CD1c-positive myeloid dendritic cell (primary cell): Measurements from ENCODE around the gene GUCA2A.

Experiments
- DNase-seq: peaks from one replicate; pipeline ENCODE4 v3.0.0-alpha.2; 2016; ENCODE audit errors: extremely low spot score

GUCA2A gene

GRCh38 chr1:42176902-42177519 is 12.5 kb upstream of the GUCA2A start:
- peak; percentile 11 for DNase-seq

GRCh38 chr1:42175314-42176054 is 10.9 kb upstream of the GUCA2A start:
- no peak for DNase-seq

- no peak for DNase-seq
Measured at GRCh38 chr1:42173961-42174735, 9.6 kb upstream of the GUCA2A start.

DNA sequence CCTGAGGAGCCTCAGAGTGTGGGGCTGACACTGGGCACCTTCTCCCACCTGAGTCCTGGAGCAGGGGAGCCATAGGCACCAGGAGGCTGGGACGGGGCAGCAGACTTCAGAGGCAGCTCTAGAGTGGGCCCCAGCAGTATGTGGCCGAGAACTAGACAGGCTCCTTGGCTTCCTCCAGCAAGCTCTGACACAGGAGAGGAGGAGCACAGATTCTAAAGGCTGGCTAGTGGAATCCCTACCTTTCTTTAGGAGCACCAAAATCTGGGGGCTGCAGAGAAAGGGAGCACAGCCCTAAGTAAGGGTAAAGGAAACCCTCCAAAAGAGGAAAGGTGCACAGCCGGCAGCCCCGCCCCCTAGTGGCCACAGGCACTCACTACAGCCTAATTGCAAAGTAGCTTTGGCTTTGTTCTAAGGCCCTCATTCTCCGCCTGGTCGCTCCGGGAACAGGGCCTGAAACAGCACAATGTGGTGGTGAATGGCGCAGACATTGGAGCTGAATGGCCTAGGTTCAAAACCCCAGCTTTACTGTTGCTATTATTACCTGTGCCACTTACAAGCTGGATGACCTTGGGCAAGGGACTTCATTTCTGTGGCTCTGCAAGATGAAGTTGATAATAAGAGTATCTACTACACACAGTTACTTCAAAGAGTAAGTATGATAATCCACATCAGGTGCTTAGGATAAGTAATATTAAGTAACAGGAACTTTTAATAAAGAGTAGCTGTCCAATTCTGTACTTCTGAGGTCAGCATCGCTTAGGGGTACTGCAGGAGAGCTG is 8.8 kb upstream of the GUCA2A start:
- peak; percentile 64 for DNase-seq

DNA sequence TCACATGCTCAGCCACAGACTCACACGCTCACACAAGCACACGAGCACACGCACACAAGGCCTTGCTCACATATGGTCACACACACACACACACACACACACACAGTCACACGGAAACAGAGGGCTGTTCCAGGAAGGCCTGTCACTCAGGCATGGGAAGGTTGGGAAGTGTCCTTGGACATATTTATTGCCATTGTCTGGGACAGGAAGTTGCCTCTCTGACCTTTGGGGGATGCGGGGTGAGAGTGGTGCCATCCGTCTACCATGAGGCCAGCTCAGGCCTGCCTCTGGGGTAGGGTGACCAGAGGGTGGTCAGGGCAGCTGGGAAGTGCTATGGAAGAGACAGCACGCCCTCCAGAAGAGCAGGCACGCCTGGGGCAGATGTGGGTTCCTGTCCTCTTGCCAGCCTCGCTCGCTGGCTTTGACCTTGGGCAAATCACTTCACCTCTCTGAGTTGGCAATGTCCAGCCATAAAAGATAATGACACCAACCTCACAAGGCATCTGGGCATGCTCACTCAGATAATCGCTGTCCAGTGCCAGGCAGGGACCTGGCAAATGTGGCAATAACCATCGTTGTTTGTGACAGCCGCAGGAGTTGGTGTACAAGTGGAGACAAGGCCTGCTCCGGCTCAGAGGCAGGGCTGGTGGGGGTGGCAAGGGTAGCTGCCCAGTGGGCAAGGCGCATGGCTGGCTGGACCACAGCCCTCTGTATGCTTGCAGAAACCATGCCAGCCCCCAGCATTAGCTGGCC is 8.0 kb upstream of the GUCA2A start:
- DNase-seq = no peak

- no peak for DNase-seq
Measured at GRCh38 chr1:42171679-42172266, 7.2 kb upstream of the GUCA2A start.

DNA sequence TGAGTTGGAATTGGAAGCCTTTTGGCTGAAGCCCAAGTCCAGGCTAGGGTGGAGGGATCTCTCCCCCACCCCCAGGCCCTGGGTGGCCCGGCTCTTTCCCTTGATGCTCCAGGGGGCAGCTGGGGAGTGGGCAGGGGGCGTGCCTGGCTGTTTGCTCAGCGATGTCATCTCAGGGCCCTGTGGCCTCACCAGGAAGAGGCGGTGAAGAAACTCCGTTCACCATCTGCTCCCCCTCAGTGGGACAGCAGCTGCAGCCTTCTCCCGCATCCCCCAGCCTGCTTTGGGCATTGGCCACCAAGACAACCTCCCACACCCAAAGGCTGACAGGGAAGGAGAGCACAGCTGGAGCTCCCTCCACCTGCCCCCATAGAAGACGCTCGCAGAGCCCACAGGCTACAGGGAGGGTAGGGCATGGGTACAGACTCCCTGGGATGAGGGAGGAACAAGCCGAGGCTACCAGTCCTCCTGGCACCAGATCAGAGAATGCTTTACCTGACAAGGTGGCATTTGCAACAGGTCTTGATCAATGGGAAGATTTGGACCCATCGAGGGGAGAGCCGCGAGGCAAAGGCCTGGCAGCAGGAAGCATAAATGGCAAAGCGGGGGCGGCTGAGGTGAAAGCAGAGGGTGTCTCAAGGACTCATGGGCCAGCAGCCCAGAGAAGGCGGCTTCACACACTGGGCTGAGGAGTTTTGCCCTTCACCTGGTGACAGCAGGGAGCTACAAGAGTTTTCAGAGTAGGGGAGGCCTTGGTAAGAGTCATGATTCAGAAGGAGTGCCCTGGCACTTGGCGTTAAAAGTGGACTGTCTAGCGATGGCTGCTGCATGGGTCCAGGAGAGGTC is 6.5 kb upstream of the GUCA2A start:
- DNase-seq = no peak

- DNase-seq = no peak
Measured at GRCh38 chr1:42168763-42169162, 4.2 kb upstream of the GUCA2A start.

- peak; percentile 61 for DNase-seq
Measured at GRCh38 chr1:42168391-42168670, 3.8 kb upstream of the GUCA2A start.

DNA sequence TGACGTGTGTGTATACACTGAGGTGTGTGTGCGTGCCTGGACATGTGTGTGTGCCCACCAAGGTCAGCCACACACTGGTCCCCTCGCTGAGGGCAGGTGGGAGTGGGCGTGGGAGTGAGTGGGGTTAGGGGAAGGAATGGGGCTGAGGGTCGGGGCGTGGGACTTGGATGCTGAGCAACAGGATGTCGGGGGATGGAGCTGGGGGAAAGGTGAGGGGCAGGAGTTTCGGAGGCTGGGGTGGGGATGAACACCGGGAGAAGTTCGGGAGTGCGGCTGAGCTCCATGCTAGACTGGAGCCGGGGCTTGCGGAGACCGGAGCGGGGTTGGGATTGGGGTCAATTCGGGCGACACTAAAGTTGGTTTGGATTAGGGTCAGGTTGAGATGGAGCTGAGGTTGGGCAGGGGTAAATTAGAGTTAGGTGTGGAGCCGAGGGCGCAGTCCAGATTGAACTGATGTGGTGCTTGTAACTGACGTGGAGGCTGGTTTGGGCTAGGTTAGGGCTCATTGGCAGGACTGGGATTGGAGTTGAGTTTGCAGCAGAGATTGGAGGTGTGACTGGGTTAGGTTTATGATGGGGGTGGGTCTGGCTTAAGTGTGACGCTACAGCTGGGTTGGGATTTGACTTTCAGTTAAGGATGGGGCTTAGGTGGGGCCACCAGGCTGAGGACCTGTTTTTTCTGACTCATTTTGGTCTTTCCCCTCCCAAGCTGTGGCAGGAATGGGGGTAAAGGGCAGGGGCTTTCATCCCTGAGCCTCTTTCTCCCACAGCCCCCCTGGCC is 3.3 kb upstream of the GUCA2A start:
- DNase-seq = no peak

DNA sequence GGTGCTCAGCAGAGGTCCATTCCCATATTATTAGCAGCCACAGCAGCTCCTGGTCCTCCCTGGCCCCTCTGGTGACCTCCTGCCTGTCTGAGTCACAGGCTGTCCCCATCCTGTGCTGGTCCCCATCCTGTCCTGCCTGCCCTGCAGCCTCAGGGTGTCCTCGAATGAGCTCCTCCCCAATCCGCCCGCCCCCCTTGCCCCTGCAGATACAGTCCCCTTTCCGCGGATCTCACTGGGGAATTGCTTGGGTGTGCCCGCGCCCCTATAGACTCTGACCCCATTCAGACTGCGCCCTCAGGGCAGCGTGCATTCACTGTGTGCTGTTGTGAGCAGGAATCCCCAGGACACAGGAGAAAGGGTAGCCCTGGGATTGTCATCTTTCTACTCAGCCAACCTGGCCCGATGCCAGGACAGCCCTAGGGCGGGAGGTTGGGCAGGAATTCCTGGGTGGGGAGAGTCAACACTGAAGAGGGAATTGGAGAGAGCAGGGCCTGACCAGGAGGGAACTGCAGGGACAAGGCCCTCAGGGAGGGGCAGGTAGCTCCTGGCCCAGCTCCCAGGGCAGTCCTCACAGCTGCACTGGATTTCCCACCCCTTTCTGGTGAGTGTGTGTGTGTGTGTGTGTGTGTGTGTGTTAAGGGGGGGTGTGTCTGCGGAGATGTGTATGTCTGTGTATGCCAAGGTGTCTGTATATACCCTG is 1.1 kb upstream of the GUCA2A start:
- no peak for DNase-seq

DNA sequence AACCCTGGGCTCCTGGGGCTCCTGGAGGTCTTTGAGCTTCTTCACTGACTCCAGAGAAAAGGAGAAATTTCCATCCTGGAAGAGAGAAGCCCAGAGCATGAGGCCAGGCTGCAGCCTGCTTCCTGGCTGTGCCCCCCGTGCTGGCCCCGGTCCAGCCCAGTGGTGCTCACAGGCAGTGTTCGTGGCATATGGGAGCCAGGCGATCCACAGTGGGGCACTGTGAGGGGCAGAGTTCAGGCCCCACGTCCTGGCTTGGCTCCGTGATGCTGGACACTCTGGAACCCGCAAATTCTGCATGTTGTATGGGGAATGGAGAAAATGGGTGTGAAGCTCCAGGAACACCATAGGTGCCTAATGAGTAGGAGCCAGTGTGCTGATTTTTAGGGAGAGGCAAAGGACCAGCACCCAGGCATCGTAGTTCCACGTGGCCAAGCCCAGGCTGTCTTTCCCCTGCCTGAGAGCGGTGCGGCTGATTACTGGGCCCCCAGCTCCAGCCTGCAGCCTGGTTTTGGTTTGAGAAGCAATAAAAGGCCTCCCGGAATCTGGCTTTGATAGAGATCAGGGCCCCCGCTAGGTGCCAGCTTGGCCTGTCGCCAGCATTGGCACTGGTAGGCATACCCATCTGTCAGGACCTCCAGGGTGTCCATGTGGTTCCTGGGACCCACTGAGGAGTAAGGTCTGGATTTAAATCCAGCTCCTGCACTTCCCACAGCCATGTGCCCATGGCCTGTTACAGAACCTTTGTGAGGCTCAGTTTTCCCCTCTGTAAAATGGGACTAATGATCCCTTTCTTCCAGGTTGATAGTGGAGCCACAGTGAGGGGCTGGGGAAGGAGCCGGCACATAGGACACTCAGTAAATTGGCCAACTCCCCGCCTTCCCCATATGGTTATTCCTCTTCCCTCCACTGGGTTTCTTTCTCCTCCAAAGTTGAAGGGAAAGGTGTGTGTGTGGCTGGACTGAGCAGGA is 725 bp downstream of the GUCA2A start:
- no peak for DNase-seq

- DNase-seq = no peak
Measured at GRCh38 chr1:42163114-42163513, 1.4 kb downstream of the GUCA2A start.

GRCh38 chr1:42162181-42162580 is 2.4 kb downstream of the GUCA2A start:
- DNase-seq = no peak

DNA sequence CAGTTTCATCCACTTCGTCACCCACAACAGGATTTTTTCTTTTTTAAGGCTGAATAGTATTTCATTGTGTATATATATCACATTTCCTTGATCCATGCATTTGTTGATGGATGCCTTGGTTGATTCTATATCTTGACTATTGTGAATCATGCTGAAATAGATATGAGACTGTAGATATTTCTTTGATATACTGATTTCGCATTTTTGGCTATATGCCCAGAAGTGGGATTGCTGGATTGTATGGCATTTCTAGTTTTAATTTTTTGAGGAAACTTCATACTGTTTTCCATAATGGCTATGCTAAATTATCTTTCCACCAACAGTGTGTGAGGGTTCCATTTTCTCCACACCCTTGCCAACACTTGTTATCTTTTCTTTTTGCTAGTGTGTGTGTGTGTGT is 6.4 kb downstream of the GUCA2A start:
- DNase-seq = no peak

DNA sequence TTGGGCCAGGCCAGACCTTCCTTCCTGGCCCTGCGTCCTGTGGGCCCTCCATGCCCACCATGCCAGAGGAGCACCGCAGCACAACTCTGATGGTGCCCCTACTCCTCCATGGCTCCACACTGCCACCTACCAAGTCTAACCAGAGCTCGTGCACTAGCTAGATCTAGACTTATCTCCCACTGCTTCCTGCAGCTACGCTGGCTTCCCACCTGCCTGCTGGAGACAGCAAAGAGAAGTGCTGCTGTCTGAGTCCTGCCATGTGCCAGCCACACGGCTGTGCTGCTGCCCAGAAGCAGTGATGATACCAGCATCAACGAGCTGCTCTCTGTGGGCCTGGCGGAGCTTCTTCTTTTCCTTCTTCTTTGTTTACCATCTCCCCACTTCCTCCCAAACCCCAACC is 6.9 kb downstream of the GUCA2A start:
- DNase-seq = no peak

DNA sequence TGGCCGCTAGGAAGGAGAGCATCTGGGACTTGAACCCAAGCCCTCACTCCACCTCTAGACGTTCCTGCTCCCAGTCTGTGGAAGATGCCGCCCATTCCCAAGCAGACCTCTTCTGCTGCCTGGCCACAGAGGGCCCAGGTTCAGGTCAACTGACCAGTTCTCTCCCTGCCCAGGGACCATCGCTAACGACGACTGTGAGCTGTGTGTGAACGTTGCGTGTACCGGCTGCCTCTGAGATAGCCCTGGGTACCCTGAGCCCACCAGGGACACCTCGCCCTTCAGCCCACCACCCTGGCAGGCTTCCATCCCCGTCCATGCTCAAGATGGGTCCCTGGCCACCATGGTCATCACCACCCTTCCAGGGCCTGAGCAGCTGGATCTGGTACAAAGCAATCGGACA is 9.2 kb downstream of the GUCA2A start:
- DNase-seq = no peak

DNA sequence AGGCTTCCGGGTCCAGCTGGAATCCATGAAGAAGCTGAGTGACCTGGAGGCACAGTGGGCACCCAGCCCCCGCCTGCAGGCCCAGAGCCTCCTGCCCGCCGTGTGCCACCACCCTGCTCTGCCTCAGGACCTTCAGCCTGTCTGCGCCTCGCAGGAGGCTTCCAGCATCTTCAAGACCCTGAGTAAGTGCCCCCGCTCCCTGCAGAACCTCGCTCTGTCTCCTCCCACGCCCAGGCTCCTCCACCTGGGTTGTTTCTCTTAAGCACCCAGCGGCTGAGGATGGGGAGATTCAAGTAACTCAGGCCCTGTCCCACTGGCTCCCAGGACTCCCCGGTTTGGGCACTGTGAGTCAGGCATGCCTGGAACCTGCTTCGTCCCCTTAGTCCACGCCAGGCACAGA is 9.9 kb downstream of the GUCA2A start:
- DNase-seq = no peak
